ENCODE data around the gene GRIA2.

GRCh38 chr4:157304769-157305168 is 84.2 kb downstream of the GRIA2 start:
- TF ChIP-seq CTCF (IDR thresholded peaks at IDR 0.05) (no peak), EZH2 (IDR thresholded peaks at IDR 0.05) (no peak)
